Measurements from ENCODE around the gene CCDC93.

CCDC93 gene

DNA sequence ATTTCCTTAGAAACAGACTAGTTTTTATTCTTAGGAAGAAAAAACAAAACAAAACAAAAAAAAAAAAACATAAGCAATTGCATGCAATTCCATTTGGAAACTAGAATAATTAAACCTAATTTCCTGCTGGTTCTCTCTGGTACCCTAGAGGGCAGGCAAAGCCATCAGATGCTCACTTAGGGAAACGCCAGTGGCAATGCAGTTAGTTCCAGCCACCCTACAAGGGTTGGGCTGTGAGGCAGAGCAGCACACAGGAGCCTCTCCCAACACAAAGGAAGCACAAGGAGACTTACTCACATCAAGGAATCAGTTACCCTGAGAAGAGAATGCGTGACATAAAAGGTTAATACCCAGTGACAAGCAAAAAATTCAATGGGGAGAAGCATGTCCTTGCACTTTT is 28.8 kb downstream of the CCDC93 start:
- no peak for FAIRE-seq

GRCh38 chr2:117984208-117984607 is 29.7 kb downstream of the CCDC93 start:
- FAIRE-seq: no peak

- no peak for FAIRE-seq
Observed at GRCh38 chr2:117983040-117983439, 30.8 kb downstream of the CCDC93 start.

DNA sequence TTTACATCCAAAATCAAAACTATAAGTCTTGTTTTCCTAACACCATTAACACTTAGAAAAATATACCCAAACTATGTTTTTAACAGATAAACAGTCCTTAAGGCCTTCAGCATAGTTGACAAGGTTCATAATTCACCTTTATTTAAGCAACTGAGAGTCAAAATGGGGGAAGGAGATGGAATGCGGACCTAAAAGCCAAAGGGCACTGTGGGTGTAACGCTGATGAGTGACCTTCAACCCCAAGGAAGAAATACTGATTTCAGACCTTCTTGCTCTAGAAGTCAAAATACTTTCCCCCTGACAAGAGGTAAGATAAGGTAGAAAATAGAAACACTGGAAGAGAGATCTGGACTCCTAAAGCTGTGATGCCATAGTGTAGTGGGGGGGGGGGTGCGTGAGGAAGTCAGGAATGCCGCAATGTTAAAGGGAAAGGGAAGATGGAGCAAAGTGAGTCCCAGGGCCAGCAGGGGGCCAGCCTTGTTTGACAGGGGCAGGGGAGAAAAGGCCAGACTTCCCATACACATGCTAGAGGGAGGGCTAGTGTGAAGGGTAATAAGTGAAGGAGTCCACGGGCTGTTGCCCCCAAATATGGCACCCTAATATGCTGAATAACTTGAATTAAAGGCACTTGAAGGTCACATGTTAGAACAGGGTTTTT is 31.4 kb downstream of the CCDC93 start:
- FAIRE-seq: no peak

DNA sequence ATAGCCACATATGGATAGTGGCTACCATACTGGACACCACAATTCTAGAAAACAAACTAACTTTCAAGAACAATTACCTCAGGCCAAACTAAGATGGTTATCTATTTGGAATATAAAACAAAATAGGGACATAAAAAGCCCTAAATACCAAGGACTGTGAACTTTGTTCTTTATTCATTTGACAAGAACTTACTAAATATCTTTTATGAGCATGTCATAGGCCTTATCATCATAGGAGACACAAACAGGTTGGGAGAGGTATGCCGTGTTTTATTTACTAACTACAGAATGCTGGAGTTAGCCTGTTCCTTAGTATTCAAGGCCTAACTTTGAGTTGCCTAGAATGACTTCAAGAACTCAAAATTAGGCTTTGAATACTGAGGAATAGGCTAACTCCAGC is 32.1 kb downstream of the CCDC93 start:
- no peak for FAIRE-seq

- FAIRE-seq: no peak
Observed at GRCh38 chr2:117980783-117981676, 32.8 kb downstream of the CCDC93 start.

DNA sequence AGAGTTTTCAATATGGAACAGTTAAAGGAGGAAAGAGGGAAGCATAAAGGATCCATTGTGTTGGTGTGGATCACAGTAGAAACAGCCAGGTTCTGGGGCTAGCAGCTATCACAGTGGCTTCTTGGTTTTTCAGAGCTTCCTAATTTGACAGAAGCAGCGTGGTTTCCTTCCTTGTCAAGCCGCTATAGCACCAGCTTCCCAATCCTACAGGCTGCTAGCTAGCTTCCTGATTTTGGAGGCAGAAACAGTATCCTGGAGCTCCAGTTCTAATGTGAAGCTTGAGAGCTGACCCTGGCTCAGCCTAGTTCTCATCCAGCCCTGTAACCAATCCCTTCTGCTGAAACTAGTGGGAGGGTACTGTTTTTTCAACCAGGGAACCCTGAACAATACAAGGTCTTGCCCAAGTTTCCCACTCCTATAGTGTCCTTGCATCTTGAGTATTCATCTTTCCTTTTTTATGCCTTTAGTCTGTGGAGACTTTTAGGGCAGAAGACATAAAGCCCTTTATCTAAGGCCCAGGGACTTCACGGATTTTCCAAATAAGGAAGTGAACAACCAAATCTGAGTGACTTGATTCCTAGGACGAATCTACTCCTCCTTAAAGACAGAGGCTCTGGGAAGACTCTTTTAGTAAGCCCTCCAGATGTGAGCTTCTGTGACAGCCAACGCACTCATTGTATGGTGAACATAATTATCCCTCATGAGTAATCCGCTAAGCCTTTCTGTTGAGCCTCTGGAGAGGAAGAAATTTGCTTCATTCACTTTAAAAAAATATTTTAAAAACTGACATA is 33.8 kb downstream of the CCDC93 start:
- FAIRE-seq: no peak

- FAIRE-seq: no peak
Observed at GRCh38 chr2:117977696-117978095, 36.2 kb downstream of the CCDC93 start.

GRCh38 chr2:117976581-117976980 is 37.3 kb downstream of the CCDC93 start:
- FAIRE-seq: no peak

GRCh38 chr2:117973498-117974082 is 40.3 kb downstream of the CCDC93 start:
- no peak for FAIRE-seq

GRCh38 chr2:117972476-117973123 is 41.3 kb downstream of the CCDC93 start:
- FAIRE-seq: no peak

GRCh38 chr2:117968722-117969121 is 45.1 kb downstream of the CCDC93 start:
- no peak for FAIRE-seq

- FAIRE-seq: no peak
Observed at GRCh38 chr2:117967977-117968718, 45.7 kb downstream of the CCDC93 start.

DNA sequence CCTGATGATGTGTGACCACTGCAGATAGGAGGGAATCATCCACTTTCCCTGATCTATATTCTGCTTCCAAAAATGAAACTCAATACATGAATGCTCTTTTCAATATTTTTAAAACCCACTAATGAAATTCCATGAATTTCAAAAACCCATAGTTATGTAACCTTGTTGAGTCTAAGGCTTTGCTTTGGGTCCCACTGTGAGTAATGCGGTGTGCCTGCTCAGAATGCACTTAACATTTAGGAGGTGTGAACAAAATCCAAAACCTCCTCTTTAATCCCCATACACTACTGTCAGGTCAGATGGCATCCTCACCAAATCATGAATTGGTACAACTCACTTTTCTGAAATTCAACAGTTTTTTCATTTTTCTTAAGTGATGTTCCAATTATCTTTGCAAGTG is 50.4 kb downstream of the CCDC93 start:
- no peak for FAIRE-seq

DNA sequence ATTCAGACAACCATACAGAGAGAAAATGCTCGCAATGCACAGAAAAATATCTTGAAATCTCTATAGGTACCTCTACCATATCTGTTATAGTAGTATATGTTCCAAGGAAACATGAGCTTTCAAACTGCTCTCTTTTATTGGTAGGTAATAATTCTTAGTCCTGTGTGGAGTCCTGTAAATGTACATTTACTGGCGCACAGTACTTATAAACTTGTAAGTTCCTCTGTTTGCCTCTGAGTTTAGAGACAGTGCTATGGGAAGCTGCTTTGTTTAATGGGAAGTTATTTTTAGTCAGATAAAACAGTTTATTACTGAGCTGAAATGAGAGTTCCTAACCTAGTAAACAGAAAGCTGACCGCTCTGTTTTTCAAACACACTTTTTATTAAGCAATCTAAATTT is 52.7 kb downstream of the CCDC93 start:
- no peak for FAIRE-seq

GRCh38 chr2:117960231-117960630 is 53.6 kb downstream of the CCDC93 start:
- FAIRE-seq: no peak

DNA sequence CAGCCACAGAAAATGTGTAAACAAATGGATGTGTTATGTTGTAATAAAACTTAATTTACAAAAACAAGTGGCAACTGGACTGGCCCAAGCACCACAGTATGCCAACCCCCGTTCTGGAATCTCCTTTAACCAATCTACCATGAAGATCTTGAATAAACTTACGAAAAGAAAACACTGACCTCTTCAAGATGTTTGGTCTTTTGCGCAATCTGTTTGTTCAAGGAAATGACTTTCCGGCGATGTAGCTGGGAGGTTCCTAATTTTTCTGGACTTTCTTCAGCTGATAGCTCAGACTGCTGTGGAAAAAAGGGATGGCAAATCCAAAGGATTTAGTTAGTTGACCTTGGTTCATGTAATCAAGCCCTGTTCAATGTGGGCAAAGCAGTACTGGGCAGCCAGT is 55.7 kb downstream of the CCDC93 start:
- no peak for FAIRE-seq

- FAIRE-seq: no peak
Observed at GRCh38 chr2:117957616-117958015, 56.3 kb downstream of the CCDC93 start.

DNA sequence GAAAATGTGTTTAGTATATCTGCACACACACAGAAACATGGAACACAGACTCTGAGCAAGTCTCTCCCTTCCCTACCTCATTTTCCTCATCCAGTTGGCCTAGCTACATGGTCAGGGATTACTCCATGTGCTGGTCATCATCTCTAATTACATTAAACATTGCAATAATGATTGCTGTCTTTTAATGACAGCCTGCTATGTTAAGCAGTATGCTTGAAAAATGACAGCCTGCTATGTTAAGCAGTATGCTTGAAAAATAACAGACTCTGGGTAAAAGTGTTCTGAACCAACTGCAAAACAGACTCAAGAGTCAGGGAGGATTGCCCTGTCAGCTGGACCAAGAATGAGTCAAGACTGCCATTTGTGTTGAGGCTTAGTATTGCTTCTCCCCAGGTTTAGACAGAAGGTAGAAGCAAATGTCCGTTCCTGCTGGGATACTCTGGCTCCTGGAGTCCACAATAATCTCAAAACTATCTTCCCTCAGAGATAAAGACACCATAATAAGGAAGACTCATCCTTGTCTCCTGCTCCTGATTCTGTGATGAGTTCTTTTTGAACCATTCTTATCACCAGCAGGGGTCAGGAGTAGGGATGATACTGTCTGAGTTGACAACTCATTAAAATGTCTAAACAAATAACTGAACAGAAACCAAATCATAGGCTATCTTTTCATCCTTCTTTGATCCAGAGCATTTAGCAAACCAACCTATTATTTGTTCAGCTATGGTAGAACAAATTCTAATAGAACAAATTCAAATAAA is 57.7 kb downstream of the CCDC93 start:
- no peak for FAIRE-seq

- FAIRE-seq: no peak
Observed at GRCh38 chr2:117953231-117953630, 60.6 kb downstream of the CCDC93 start.

DNA sequence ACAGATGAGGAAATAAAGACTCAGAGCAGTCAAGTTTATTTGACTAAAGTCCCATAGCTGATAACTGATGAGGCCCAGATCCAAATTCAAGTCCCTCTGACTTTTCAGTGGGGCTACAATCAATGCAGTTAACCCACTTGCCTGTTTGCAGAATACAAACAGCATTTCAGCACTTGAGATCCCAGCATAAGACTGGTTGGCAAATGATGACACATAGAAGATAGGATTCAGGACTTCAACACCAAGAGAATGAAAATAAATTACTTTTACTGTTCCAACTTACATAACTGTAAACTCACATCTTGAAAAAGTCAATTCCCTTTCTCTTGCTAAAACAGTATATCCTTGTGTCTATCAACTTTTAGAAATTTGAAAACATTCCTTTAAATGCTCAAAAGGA is 61.2 kb downstream of the CCDC93 start:
- FAIRE-seq: no peak

Measured in G401.6 (cell line).